GM12878 (cell line): ENCODE results near the gene CLDN14. TPM values are rescaled to one million over a fixed set of nuclear protein-coding genes. Genes with fewer than 3 reads are reported as not detected.

Experiments
- ATAC-seq: fragments of 200-7000 bp; cut with Tn5 transposase; 3 replicates; pipeline ENCODE4 v1.9.1; 2020; ENCODE audit warnings: mild to moderate bottlenecking, moderate library complexity
- BruUV-seq: library from RNA; stranded (reverse); fragments of 400-500 nt; replicated peaks from 2 replicates; lab custom pipeline; 2021; lab: Mats Ljungman, UMichigan
- CTCF ChIA-PET: fragments of 300-600 bp; sonication (Branson Sonifier 250); formaldehyde crosslinking; extraction: SDS; loops from one replicate; lab custom pipeline; 2021; ENCODE audit warnings: inconsistent platforms; lab: Yijun Ruan, JAX
- POLR2A ChIA-PET: fragments of 350-600 bp; formaldehyde crosslinking; extraction: SDS; loops from one replicate; lab custom pipeline; 2021; ENCODE audit warnings: inconsistent platforms; lab: Charles Lee
- RAD21 ChIA-PET: fragments of 300-600 bp; sonication (Branson Sonifier 250); formaldehyde crosslinking; loops from one replicate; lab custom pipeline; 2023; ENCODE audit warnings: antibody characterized with exemption; ENCODE audit not compliant: unreplicated experiment; lab: Charles Lee
- SMC1A ChIA-PET: fragments of 300-600 bp; sonication (Branson Sonifier 250); formaldehyde crosslinking; loops from one replicate; lab custom pipeline; 2023; ENCODE audit not compliant: unreplicated experiment, uncharacterized antibody; lab: Charles Lee
- DNase-seq: peaks from one replicate; pipeline ENCODE4 v3.0.0-alpha.2; 2011; ENCODE audit warnings: low read depth, low spot score
- FAIRE-seq: peaks from 3 replicates; lab custom pipeline; 2011; peaks lifted over from hg19 to GRCh38; lab: Jason Lieb, UNC
- H2AFZ ChIP-seq: 2 replicates; pipeline ENCODE4 v1.6.0; 2011; ENCODE audit warnings: low read depth, low read length, control low read depth; ENCODE audit not compliant: control insufficient read depth
- H3K27ac ChIP-seq: 2 replicates; pipeline ENCODE4 v1.5.1; 2011; ENCODE audit warnings: control low read depth; ENCODE audit not compliant: control insufficient read depth, insufficient read depth
- H3K27me3 ChIP-seq, 2 experiments: replicated peaks in 1 of 2; 2 replicates each; pipeline versions ENCODE4 v1.6.0 to v1.6.1; 2011; ENCODE audit warnings: low read length in 1 of 2; ENCODE audit not compliant: control insufficient read depth in 2 of 2, insufficient read depth in 2 of 2
- H3K36me3 ChIP-seq, 2 experiments: 2 replicates each; pipeline ENCODE4 v1.5.1; 2011; ENCODE audit warnings: low read length in 1 of 2; ENCODE audit not compliant: control insufficient read depth in 2 of 2, insufficient read depth in 2 of 2
- H3K4me1 ChIP-seq: 2 replicates; pipeline ENCODE4 v1.6.1; 2011; ENCODE audit warnings: mild to moderate bottlenecking, low read length, moderate library complexity, mixed read lengths; ENCODE audit not compliant: control insufficient read depth, insufficient read depth
- H3K4me2 ChIP-seq: 2 replicates; pipeline ENCODE4 v1.6.0; 2011; ENCODE audit warnings: control low read depth; ENCODE audit not compliant: control insufficient read depth, insufficient read depth
- H3K4me3 ChIP-seq: fragments of 200-600 bp; sonication (generic); 2 replicates; pipeline ENCODE4 v1.5.1; 2016
- H3K79me2 ChIP-seq: 2 replicates; pipeline ENCODE4 v1.6.0; 2011; ENCODE audit warnings: low read length; ENCODE audit not compliant: control insufficient read depth, insufficient read depth
- H3K9ac ChIP-seq: 2 replicates; pipeline ENCODE4 v1.8.0; 2011; ENCODE audit warnings: low read length, control low read depth, mixed read lengths; ENCODE audit not compliant: control insufficient read depth, insufficient read depth
- H3K9me3 ChIP-seq: replicated peaks from 3 replicates; pipeline ENCODE4 v1.5.1; 2011; ENCODE audit warnings: mild to moderate bottlenecking, low read length; ENCODE audit not compliant: control insufficient read depth, insufficient read depth
- H4K20me1 ChIP-seq: 2 replicates; pipeline ENCODE4 v1.6.0; 2011; ENCODE audit not compliant: control insufficient read depth, insufficient read depth
- BHLHE40 ChIP-seq, 2 experiments: fragments of 450-650 bp in 1 of 2; IDR thresholded peaks; 2 replicates each; pipeline ENCODE4 v1.6.1; 2011 to 2017; ENCODE audit warnings: low read depth in 2 of 2, borderline replicate concordance in 1 of 2, improper control_type of control experiment in 1 of 2, low read length in 1 of 2, mild to moderate bottlenecking in 1 of 2
- CEBPB ChIP-seq, 2 experiments: fragments of 150-350 bp in 1 of 2; IDR thresholded peaks; 2 replicates each; pipeline ENCODE4 v1.6.1; 2012 to 2014; ENCODE audit warnings: low read depth in 2 of 2, low read length in 2 of 2, borderline replicate concordance in 1 of 2, inconsistent platforms in 1 of 2
- EED ChIP-seq: sonication (generic); IDR thresholded peaks from 2 replicates; pipeline ENCODE4 v1.6.1; 2016; ENCODE audit warnings: antibody characterized with exemption, low read depth
- ESRRA ChIP-seq: IDR thresholded peaks from 2 replicates; pipeline ENCODE4 v1.6.1; 2012; ENCODE audit warnings: mild to moderate bottlenecking, low read length, improper control_type of control experiment
- ETV6 ChIP-seq, 2 experiments: fragments of 450-650 bp in 1 of 2; IDR thresholded peaks in 1 of 2; conservative IDR thresholded peaks in 1 of 2; 2 replicates each; pipeline ENCODE4 v1.6.1; 2014; ENCODE audit warnings: antibody characterized with exemption in 1 of 2, borderline replicate concordance in 1 of 2, low read depth in 1 of 2, mild to moderate bottlenecking in 1 of 2, moderate library complexity in 1 of 2
- GABPA ChIP-seq: IDR thresholded peaks from 2 replicates; pipeline ENCODE4 v1.6.1; 2014; ENCODE audit warnings: antibody characterized with exemption, low read depth, mild to moderate bottlenecking, inconsistent platforms
- IRF4 ChIP-seq: IDR thresholded peaks from 2 replicates; pipeline ENCODE4 v1.6.1; 2011; ENCODE audit warnings: low read depth, low read length
- KLF5 ChIP-seq: fragments of 450-650 bp; IDR thresholded peaks from 2 replicates; pipeline ENCODE4 v1.6.1; 2014; ENCODE audit warnings: mild to moderate bottlenecking; ENCODE audit not compliant: partially characterized antibody
- LARP7 ChIP-seq: fragments of 450-650 bp; IDR thresholded peaks from 2 replicates; pipeline ENCODE4 v1.6.1; 2017; ENCODE audit warnings: mild to moderate bottlenecking
- NR2F1 ChIP-seq: fragments of 450-650 bp; conservative IDR thresholded peaks from 2 replicates; pipeline ENCODE4 v1.6.1; 2017; ENCODE audit warnings: mild to moderate bottlenecking
- PML ChIP-seq: IDR thresholded peaks from 2 replicates; pipeline ENCODE4 v1.6.1; 2012; ENCODE audit warnings: low read length, inconsistent platforms
- YBX1 ChIP-seq: fragments of 450-650 bp; IDR thresholded peaks from 2 replicates; pipeline ENCODE4 v1.6.1; 2016; ENCODE audit warnings: antibody characterized with exemption
- ZBED1 ChIP-seq: IDR thresholded peaks from 2 replicates; pipeline ENCODE4 v1.6.1; 2016; ENCODE audit warnings: borderline replicate concordance
- ZNF207 ChIP-seq: fragments of 450-650 bp; IDR thresholded peaks from 2 replicates; pipeline ENCODE4 v1.6.1; 2014; ENCODE audit warnings: antibody characterized with exemption, mild to moderate bottlenecking, borderline replicate concordance
- ZNF24 ChIP-seq: fragments of 450-650 bp; IDR thresholded peaks from 2 replicates; pipeline ENCODE4 v1.6.1; 2017; ENCODE audit warnings: antibody characterized with exemption, mild to moderate bottlenecking
- WGBS: methylation state at CpG from one replicate; pipeline ENCODE4 v1.1.6; 2016; ENCODE audit warnings: low lambda C conversion rate; ENCODE audit not compliant: insufficient replicate concordance, insufficient coverage; ENCODE audit errors: missing lambda C conversion rate; 5-methylcytosine and 5-hydroxymethylcytosine counted together
- in situ Hi-C: fragments of 300-500 bp; cut with MboI; formaldehyde crosslinking; loops from 9 replicates; pipeline ENCODE4 v1.14.3; 2018; ENCODE audit warnings: mixed read lengths
- intact Hi-C: fragments of 100-400 bp; cut with micrococcal nuclease; formaldehyde crosslinking; loops from one replicate; pipeline ENCODE4 v1.14.2; 2022; ENCODE audit not compliant: unreplicated experiment
- polyA plus RNA-seq, 11 experiments: library from polyadenylated mRNA; depleted of rRNA in 4 of 11; unstranded in 6 of 11; stranded (reverse) in 5 of 11; fragments of >200 nt; fragmentation: Nextera tagmentation in 4 of 11; fragmentation: Illumina TruSeq in 1 of 11; extraction: Ambion mirVana in 4 of 11; extraction: Trizol in 1 of 11; gene quantifications; 1 replicate in 1 of 11; 2 replicates in 10 of 11; pipeline versions ENCODE4 v1.2.1 to v1.2.3, GENCODE V29; 2011 to 2016; ENCODE audit warnings: inconsistent platforms in 2 of 11, missing spikeins in 2 of 11, low read depth in 1 of 11
- total RNA-seq, 4 experiments: library from RNA; depleted of rRNA in 3 of 4; stranded (reverse); fragments of >200 nt in 3 of 4; fragmentation: Illumina TruSeq in 1 of 4; extraction: Trizol in 1 of 4; gene quantifications; 2 replicates each; pipeline versions ENCODE4 v1.2.1 to v1.2.3, GENCODE V29; 2013 to 2021
- TF ChIP-seq, protein P1 (sequence below): fragments of 150-350 bp; IDR thresholded peaks from 2 replicates; pipeline ENCODE4 v1.6.1; 2016; ENCODE audit warnings: low read depth, low read length
- TF ChIP-seq, protein P2 (sequence below): fragments of 450-650 bp; formaldehyde crosslinking; IDR thresholded peaks from 2 replicates; pipeline ENCODE4 v1.5.0; 2022; ENCODE audit warnings: mild to moderate bottlenecking, missing genetic modification characterization
- TF ChIP-seq, protein P3 (sequence below): IDR thresholded peaks from 2 replicates; pipeline ENCODE4 v1.6.1; 2011; ENCODE audit warnings: low read depth, mild to moderate bottlenecking, low read length, moderate library complexity, borderline replicate concordance; ENCODE audit errors: extremely low read depth

Gene CLDN14
- total and polyA plus RNA-seq, 10 of the 15 experiments (the other 5 are each of a cell fraction or from before 2014, with no cell fraction given), result 0.90 to 19.4 (median 6.6) TPM

DNA sequence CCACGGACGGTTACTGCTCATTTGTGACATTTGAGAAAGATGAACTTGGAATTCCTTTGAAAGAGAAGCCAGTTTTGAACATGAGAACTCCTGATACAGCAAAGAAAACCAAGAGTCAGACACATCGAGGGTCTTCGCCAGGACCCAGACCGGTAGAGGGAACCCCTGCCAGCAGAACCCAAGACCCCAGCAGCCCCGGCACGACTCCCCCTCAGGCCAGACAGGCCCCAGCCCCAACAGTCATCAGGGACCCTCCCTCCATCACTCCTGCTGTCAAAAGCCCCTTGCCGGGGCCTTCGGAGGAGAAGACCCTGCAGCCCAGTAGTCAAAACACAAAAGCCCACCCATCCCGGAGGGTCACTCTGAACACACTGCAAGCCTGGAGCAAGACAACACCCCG is 67.0 kb downstream of the CLDN14 start:
- SMC1A ChIA-PET, result no interaction called here
- H3K4me2 ChIP-seq, result no peak overlapping the region
- no peaks in the 10 kb centered on the region for H3K27me3 ChIP-seq
- no peaks in the 10 kb centered on the region for H3K79me2 ChIP-seq
- no peak for FAIRE-seq
- no peak overlapping the region for H3K4me3 ChIP-seq
- 97% methylated on average over 11 of the region's 11 CpGs for WGBS
- RAD21 ChIA-PET, result no interaction called here
- TF ChIP-seq, protein P1, sequence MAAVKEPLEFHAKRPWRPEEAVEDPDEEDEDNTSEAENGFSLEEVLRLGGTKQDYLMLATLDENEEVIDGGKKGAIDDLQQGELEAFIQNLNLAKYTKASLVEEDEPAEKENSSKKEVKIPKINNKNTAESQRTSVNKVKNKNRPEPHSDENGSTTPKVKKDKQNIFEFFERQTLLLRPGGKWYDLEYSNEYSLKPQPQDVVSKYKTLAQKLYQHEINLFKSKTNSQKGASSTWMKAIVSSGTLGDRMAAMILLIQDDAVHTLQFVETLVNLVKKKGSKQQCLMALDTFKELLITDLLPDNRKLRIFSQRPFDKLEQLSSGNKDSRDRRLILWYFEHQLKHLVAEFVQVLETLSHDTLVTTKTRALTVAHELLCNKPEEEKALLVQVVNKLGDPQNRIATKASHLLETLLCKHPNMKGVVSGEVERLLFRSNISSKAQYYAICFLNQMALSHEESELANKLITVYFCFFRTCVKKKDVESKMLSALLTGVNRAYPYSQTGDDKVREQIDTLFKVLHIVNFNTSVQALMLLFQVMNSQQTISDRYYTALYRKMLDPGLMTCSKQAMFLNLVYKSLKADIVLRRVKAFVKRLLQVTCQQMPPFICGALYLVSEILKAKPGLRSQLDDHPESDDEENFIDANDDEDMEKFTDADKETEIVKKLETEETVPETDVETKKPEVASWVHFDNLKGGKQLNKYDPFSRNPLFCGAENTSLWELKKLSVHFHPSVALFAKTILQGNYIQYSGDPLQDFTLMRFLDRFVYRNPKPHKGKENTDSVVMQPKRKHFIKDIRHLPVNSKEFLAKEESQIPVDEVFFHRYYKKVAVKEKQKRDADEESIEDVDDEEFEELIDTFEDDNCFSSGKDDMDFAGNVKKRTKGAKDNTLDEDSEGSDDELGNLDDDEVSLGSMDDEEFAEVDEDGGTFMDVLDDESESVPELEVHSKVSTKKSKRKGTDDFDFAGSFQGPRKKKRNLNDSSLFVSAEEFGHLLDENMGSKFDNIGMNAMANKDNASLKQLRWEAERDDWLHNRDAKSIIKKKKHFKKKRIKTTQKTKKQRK, result no peak
- TF ChIP-seq ZBED1 (no peak), ZNF207 (no peak), ETV6 (conservative IDR thresholded peaks at IDR 0.05 in 1 of 2, IDR thresholded peaks at IDR 0.05 in 1 of 2; ENCODE audit: borderline replicate concordance in 1 of 2, low read depth in 1 of 2) (no peak), YBX1 (no peak), LARP7 (no peak), KLF5 (no peak), BHLHE40 (IDR thresholded peaks at IDR 0.05; ENCODE audit: borderline replicate concordance in 1 of 2, low read depth in 2 of 2, low read length in 1 of 2) (no peak), CEBPB (IDR thresholded peaks at IDR 0.05; ENCODE audit: borderline replicate concordance in 1 of 2, low read depth in 2 of 2, low read length in 2 of 2) (no peak), EED (no peak), GABPA (no peak), ESRRA (no peak), NR2F1 (no peak), PML (no peak), IRF4 (no peak), ZNF24 (no peak)
- TF ChIP-seq, protein P2, sequence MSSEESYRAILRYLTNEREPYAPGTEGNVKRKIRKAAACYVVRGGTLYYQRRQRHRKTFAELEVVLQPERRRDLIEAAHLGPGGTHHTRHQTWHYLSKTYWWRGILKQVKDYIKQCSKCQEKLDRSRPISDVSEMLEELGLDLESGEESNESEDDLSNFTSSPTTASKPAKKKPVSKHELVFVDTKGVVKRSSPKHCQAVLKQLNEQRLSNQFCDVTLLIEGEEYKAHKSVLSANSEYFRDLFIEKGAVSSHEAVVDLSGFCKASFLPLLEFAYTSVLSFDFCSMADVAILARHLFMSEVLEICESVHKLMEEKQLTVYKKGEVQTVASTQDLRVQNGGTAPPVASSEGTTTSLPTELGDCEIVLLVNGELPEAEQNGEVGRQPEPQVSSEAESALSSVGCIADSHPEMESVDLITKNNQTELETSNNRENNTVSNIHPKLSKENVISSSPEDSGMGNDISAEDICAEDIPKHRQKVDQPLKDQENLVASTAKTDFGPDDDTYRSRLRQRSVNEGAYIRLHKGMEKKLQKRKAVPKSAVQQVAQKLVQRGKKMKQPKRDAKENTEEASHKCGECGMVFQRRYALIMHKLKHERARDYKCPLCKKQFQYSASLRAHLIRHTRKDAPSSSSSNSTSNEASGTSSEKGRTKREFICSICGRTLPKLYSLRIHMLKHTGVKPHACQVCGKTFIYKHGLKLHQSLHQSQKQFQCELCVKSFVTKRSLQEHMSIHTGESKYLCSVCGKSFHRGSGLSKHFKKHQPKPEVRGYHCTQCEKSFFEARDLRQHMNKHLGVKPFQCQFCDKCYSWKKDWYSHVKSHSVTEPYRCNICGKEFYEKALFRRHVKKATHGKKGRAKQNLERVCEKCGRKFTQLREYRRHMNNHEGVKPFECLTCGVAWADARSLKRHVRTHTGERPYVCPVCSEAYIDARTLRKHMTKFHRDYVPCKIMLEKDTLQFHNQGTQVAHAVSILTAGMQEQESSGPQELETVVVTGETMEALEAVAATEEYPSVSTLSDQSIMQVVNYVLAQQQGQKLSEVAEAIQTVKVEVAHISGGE (CRISPR knock-in tag), result no peak
- TF ChIP-seq, protein P3, sequence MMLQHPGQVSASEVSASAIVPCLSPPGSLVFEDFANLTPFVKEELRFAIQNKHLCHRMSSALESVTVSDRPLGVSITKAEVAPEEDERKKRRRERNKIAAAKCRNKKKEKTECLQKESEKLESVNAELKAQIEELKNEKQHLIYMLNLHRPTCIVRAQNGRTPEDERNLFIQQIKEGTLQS, result no peak
- CTCF ChIA-PET, result no interaction called here
- H4K20me1 ChIP-seq, result no peaks in the 10 kb centered on the region
- no peak overlapping the region for H3K9ac ChIP-seq
- peaks cover 10 to 15% of the 10 kb centered on the region in 2 experiments; a peak in 3 of 4 replicates for H3K36me3 ChIP-seq
- in situ Hi-C loops, result no loop called here
- H3K4me1 ChIP-seq, result no peaks in the 10 kb centered on the region
- no peak overlapping the region for H2AFZ ChIP-seq
- POLR2A ChIA-PET, result no interaction called here
- DNase-seq, result no peak
- intact Hi-C loops, result no loop called here
- ATAC-seq, result no peak
- no peaks in the 10 kb centered on the region for H3K9me3 ChIP-seq
- BruUV-seq, result no TSS peak
- H3K27ac ChIP-seq, result no peak overlapping the region
